ENCODE data around the gene PHTF1. TPM values are rescaled to one million over a fixed set of nuclear protein-coding genes. Genes with fewer than 3 reads are reported as not detected.

The PHTF1 gene
- total and polyA plus RNA-seq, 2 donors (not counting 1 experiment from before 2014, with no cell fraction given) = 3.6 to 18.5 TPM

DNA sequence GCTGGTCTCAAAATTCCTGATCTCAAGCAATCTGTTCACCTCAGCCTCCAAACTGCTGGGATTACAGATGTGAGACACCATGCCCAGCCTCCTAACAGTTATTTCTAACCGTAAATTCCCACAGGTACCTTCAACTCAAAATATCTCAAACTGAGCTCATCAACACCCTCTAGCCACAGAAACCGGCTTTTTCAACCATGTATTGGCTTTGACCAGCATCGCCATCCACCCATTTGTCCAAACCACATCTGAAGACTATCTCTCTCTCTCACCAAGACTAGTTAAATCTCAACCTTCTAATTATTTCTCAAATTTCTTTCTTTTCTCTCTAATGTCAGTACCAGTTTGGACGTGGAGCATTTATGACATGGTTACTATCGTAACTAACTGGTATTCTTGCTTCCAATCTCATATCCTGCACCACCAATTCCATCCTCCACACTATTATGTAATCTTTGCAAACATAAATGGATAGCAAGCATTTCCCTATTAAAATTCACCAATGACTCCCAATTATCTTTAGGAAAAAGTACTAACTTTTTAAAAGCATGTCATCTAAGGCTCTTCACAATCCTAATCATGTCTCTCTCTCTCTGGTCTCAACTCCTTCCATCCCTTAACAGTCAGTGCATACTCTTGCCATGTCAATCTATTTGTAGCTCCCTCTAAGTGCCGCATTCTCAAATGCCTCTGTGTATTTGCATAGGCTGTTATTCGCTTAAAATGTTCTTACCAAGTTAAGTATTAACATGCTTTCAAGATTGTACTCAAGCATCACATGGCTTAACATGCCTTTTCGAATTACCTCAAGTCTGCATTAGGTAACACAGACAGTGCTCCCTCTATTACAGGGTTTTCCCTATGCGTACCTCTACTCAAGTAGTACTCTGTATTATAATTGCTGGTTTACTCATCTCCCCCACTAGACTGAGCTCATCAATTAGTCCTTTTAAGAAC, 34.9 kb upstream of the PHTF1 start:
- ChIA-PET POLR2A (no interaction called here), CTCF (no interaction called here)
- WGBS (ENCODE audit: insufficient coverage) = 84% methylated on average over 6 of the region's 9 CpGs
- no peak overlapping the region for H3K4me3 ChIP-seq (ENCODE audit: control extremely low read depth in 1 of 5, extremely low read depth in 1 of 5, insufficient read depth in 1 of 5, low read depth in 2 of 5, low read length in 4 of 5)
- H3K27ac ChIP-seq (ENCODE audit: low read length in 2 of 2) = no peak overlapping the region
- no peaks in the 10 kb centered on the region for H3K27me3 Mint-ChIP-seq
- H3K4me1 Mint-ChIP-seq = peaks cover 27% of the 10 kb centered on the region
- no peak overlapping the region for H3K27ac Mint-ChIP-seq
- H4K20me1 ChIP-seq (ENCODE audit: control insufficient read depth, insufficient read depth, low read length, poor library complexity, severe bottlenecking) = peaks cover 23% of the 10 kb centered on the region
- intact Hi-C loops (cut with micrococcal nuclease) = loop anchor here (2.0 kb wide), 1 partner anchor 13 kb away; no protein-coding TSS in a partner anchor
- ATAC-seq (ENCODE audit: low read depth) = no peak
- no peak overlapping the region for H2AFZ ChIP-seq (ENCODE audit: insufficient read depth, low read depth, low read length, poor library complexity, severe bottlenecking)
- H3K36me3 ChIP-seq (replicated peaks in 1 of 2; ENCODE audit: control extremely low read depth in 1 of 2, control insufficient read depth in 1 of 2, extremely low read depth in 1 of 2, insufficient read depth in 2 of 2, low read length in 1 of 2) = peaks cover 0 to 31% of the 10 kb centered on the region in 2 experiments
- H3K9me3 Mint-ChIP-seq (ENCODE audit: insufficient read depth) = no peaks in the 10 kb centered on the region
- DNase-seq = no peak
- no peak overlapping the region for H3K4me3 Mint-ChIP-seq
- no peak overlapping the region for H3K9ac ChIP-seq (ENCODE audit: low read length)
- TF ChIP-seq, protein P1, sequence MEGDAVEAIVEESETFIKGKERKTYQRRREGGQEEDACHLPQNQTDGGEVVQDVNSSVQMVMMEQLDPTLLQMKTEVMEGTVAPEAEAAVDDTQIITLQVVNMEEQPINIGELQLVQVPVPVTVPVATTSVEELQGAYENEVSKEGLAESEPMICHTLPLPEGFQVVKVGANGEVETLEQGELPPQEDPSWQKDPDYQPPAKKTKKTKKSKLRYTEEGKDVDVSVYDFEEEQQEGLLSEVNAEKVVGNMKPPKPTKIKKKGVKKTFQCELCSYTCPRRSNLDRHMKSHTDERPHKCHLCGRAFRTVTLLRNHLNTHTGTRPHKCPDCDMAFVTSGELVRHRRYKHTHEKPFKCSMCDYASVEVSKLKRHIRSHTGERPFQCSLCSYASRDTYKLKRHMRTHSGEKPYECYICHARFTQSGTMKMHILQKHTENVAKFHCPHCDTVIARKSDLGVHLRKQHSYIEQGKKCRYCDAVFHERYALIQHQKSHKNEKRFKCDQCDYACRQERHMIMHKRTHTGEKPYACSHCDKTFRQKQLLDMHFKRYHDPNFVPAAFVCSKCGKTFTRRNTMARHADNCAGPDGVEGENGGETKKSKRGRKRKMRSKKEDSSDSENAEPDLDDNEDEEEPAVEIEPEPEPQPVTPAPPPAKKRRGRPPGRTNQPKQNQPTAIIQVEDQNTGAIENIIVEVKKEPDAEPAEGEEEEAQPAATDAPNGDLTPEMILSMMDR (IDR thresholded peaks at IDR 0.05) = no peak
- no peak for TF ChIP-seq EZH2 (IDR thresholded peaks at IDR 0.05; ENCODE audit: borderline replicate concordance, insufficient read depth, low read depth, low read length, poor library complexity, severe bottlenecking)
- no peaks in the 10 kb centered on the region for H3K27me3 ChIP-seq (replicated peaks in 1 of 4; ENCODE audit: control extremely low read depth in 1 of 4, control insufficient read depth in 3 of 4, insufficient read depth in 4 of 4, low read length in 3 of 4)
- H3K79me2 ChIP-seq (ENCODE audit: control insufficient read depth, insufficient read depth, low read length) = peaks cover 57% of the 10 kb centered on the region
- H3K4me1 ChIP-seq (ENCODE audit: control insufficient read depth in 2 of 2, insufficient read depth in 2 of 2, low read length in 2 of 2) = peaks cover 0 to 2% of the 10 kb centered on the region in 2 donors
- no peak overlapping the region for H3K4me2 ChIP-seq (replicated peaks; ENCODE audit: low read depth, low read length, poor library complexity, severe bottlenecking)
- no peaks in the 10 kb centered on the region for H3K9me3 ChIP-seq (ENCODE audit: control extremely low read depth in 1 of 3, control insufficient read depth in 2 of 3, insufficient read depth in 1 of 3, low read length in 2 of 3)

DNA sequence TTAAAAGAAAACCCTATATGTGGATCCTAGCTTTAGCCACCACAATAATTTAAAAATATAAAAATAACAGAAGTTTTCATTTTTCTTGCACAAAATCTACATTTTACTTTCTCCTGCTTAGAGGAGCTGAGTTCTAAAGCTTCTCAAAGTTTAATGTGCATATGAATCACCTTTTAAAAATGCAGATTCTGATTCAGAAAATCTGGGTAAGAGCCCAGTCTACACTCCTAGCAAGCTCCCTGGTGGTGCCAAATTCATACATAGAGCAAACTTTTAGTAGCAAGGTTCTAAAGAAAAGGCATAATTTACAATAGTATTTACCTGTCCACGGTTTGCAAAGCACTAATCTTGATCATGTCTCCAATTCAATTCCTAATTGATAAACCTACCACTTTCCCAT, 33.7 kb upstream of the PHTF1 start:
- TF ChIP-seq, protein P1 (IDR thresholded peaks at IDR 0.05) = no peak
- no peak for TF ChIP-seq EZH2 (IDR thresholded peaks at IDR 0.05; ENCODE audit: borderline replicate concordance, insufficient read depth, low read depth, low read length, poor library complexity, severe bottlenecking)
- intact Hi-C loops (cut with micrococcal nuclease) = no loop called here
- no peak overlapping the region for H3K4me3 Mint-ChIP-seq
- H3K9me3 ChIP-seq (ENCODE audit: control extremely low read depth in 1 of 3, control insufficient read depth in 2 of 3, insufficient read depth in 1 of 3, low read length in 2 of 3) = no peaks in the 10 kb centered on the region
- DNase-seq = no peak
- no peaks in the 10 kb centered on the region for H3K27me3 ChIP-seq (replicated peaks in 1 of 4; ENCODE audit: control extremely low read depth in 1 of 4, control insufficient read depth in 3 of 4, insufficient read depth in 4 of 4, low read length in 3 of 4)
- H3K4me1 ChIP-seq (ENCODE audit: control insufficient read depth in 2 of 2, insufficient read depth in 2 of 2, low read length in 2 of 2) = peaks cover 0 to 2% of the 10 kb centered on the region in 2 donors
- H3K27ac ChIP-seq (ENCODE audit: low read length in 2 of 2) = no peak overlapping the region
- ChIA-PET CTCF (no interaction called here), POLR2A (no interaction called here)
- no peaks in the 10 kb centered on the region for H3K9me3 Mint-ChIP-seq (ENCODE audit: insufficient read depth)
- no peak overlapping the region for H3K9ac ChIP-seq (ENCODE audit: low read length)
- H3K79me2 ChIP-seq (ENCODE audit: control insufficient read depth, insufficient read depth, low read length) = peaks cover 63% of the 10 kb centered on the region
- peaks cover 0 to 31% of the 10 kb centered on the region in 2 experiments for H3K36me3 ChIP-seq (replicated peaks in 1 of 2; ENCODE audit: control extremely low read depth in 1 of 2, control insufficient read depth in 1 of 2, extremely low read depth in 1 of 2, insufficient read depth in 2 of 2, low read length in 1 of 2)
- H3K4me1 Mint-ChIP-seq = peaks cover 24% of the 10 kb centered on the region
- no peak overlapping the region for H3K4me3 ChIP-seq (ENCODE audit: control extremely low read depth in 1 of 5, extremely low read depth in 1 of 5, insufficient read depth in 1 of 5, low read depth in 2 of 5, low read length in 4 of 5)
- no peaks in the 10 kb centered on the region for H3K27me3 Mint-ChIP-seq
- H3K27ac Mint-ChIP-seq = no peak overlapping the region
- no peak overlapping the region for H3K4me2 ChIP-seq (replicated peaks; ENCODE audit: low read depth, low read length, poor library complexity, severe bottlenecking)
- 100% methylated on average over 1 of the region's 1 CpG for WGBS (ENCODE audit: insufficient coverage)
- H4K20me1 ChIP-seq (ENCODE audit: control insufficient read depth, insufficient read depth, low read length, poor library complexity, severe bottlenecking) = peaks cover 17% of the 10 kb centered on the region
- no peak overlapping the region for H2AFZ ChIP-seq (ENCODE audit: insufficient read depth, low read depth, low read length, poor library complexity, severe bottlenecking)
- no peak for ATAC-seq (ENCODE audit: low read depth)
